ENCODE measurements around the gene MIA2.

MIA2 gene

DNA sequence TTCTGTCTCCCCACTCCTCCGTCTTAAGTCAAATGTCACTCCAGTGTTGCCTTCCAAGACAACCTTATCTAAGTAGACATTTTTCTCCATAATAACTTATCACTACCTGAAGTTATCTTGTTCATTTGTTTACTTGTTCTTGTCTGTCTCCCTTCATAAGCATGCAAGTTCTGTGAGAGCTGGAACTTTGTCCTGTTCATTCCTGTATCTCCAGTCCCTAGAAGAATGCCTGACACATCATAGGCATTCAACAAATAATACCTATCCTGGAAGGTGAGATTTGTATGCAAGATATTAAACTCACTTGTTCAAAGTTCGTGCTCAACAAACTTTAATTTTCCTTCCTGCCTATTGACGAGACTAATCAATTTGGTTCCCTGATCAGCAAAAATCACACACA lies 5.7 kb upstream of the MIA2 start:
- Histone ChIP-seq H3K4me3 (ENCODE audit: low read length) (no peak overlapping the region), H3K9me3 (ENCODE audit: control insufficient read depth, insufficient read depth, low read length) (no peaks in the 10 kb centered on the region), H3F3A (ENCODE audit: control insufficient read depth, insufficient read depth) (no peaks in the 10 kb centered on the region), H3K79me2 (ENCODE audit: control insufficient read depth, low read length) (no peaks in the 10 kb centered on the region), H3K27me3 (ENCODE audit: control insufficient read depth, low read length) (no peaks in the 10 kb centered on the region), H3K4me2 (ENCODE audit: low read length) (no peak overlapping the region), H3K4me1 (ENCODE audit: control insufficient read depth, low read length) (no peaks in the 10 kb centered on the region), H3K36me3 (ENCODE audit: control insufficient read depth, low read length) (no peaks in the 10 kb centered on the region), H4K20me1 (ENCODE audit: control insufficient read depth, insufficient read depth, low read depth, low read length) (no peaks in the 10 kb centered on the region), H3K9me2 (replicated peaks; ENCODE audit: control insufficient read depth, low read length) (no peaks in the 10 kb centered on the region), H3K27ac (ENCODE audit: low read depth, low read length) (no peak overlapping the region)
- TF ChIP-seq EZH2phosphoT487 (IDR thresholded peaks at IDR 0.05; ENCODE audit: borderline replicate concordance, low read length) (no peak), CTCF (IDR thresholded peaks at IDR 0.05; ENCODE audit: low read depth, low read length, poor library complexity, severe bottlenecking) (no peak)

- Histone ChIP-seq H3K4me3 (ENCODE audit: low read length) (no peak overlapping the region), H3K27me3 (ENCODE audit: control insufficient read depth, low read length) (no peaks in the 10 kb centered on the region), H3K9me3 (ENCODE audit: control insufficient read depth, insufficient read depth, low read length) (no peaks in the 10 kb centered on the region), H3K4me1 (ENCODE audit: control insufficient read depth, low read length) (no peaks in the 10 kb centered on the region), H3F3A (ENCODE audit: control insufficient read depth, insufficient read depth) (no peaks in the 10 kb centered on the region), H3K79me2 (ENCODE audit: control insufficient read depth, low read length) (no peaks in the 10 kb centered on the region), H3K4me2 (ENCODE audit: low read length) (no peak overlapping the region), H4K20me1 (ENCODE audit: control insufficient read depth, insufficient read depth, low read depth, low read length) (no peaks in the 10 kb centered on the region), H3K27ac (ENCODE audit: low read depth, low read length) (no peak overlapping the region), H3K9me2 (replicated peaks; ENCODE audit: control insufficient read depth, low read length) (no peaks in the 10 kb centered on the region), H3K36me3 (ENCODE audit: control insufficient read depth, low read length) (no peaks in the 10 kb centered on the region)
- no peak for TF ChIP-seq EZH2phosphoT487 (IDR thresholded peaks at IDR 0.05; ENCODE audit: borderline replicate concordance, low read length)
- no peak for TF ChIP-seq CTCF (IDR thresholded peaks at IDR 0.05; ENCODE audit: low read depth, low read length, poor library complexity, severe bottlenecking)
Observed at GRCh38 chr14:39228509-39229221, 5.0 kb upstream of the MIA2 start.

GRCh38 chr14:39229222-39229543 lies 4.5 kb upstream of the MIA2 start:
- H3K27me3 ChIP-seq (ENCODE audit: control insufficient read depth, low read length) = no peaks in the 10 kb centered on the region
- H3F3A ChIP-seq (ENCODE audit: control insufficient read depth, insufficient read depth) = no peaks in the 10 kb centered on the region
- H3K79me2 ChIP-seq (ENCODE audit: control insufficient read depth, low read length) = no peaks in the 10 kb centered on the region
- H3K4me3 ChIP-seq (ENCODE audit: low read length) = no peak overlapping the region
- TF ChIP-seq CTCF (IDR thresholded peaks at IDR 0.05; ENCODE audit: low read depth, low read length, poor library complexity, severe bottlenecking) (no peak), EZH2phosphoT487 (IDR thresholded peaks at IDR 0.05; ENCODE audit: borderline replicate concordance, low read length) (no peak)
- H3K36me3 ChIP-seq (ENCODE audit: control insufficient read depth, low read length) = no peaks in the 10 kb centered on the region
- H4K20me1 ChIP-seq (ENCODE audit: control insufficient read depth, insufficient read depth, low read depth, low read length) = no peaks in the 10 kb centered on the region
- no peak overlapping the region for H3K4me2 ChIP-seq (ENCODE audit: low read length)
- no peak overlapping the region for H3K27ac ChIP-seq (ENCODE audit: low read depth, low read length)
- no peaks in the 10 kb centered on the region for H3K4me1 ChIP-seq (ENCODE audit: control insufficient read depth, low read length)
- no peaks in the 10 kb centered on the region for H3K9me3 ChIP-seq (ENCODE audit: control insufficient read depth, insufficient read depth, low read length)
- H3K9me2 ChIP-seq (replicated peaks; ENCODE audit: control insufficient read depth, low read length) = no peaks in the 10 kb centered on the region
